Measurements from ENCODE around the gene WIPI1.
"Not testable (repeated sequence)": the region's sequence is repeated elsewhere in the genome, so short reads cannot be mapped to it uniquely, and the experiment has no call there.

WIPI1 gene

GRCh38 chr17:68413597-68414560 lies 43.4 kb downstream of the WIPI1 start:
- not testable (repeated sequence) for DNase-seq

- DNase-seq, result not testable (repeated sequence)
Measured at GRCh38 chr17:68407656-68408055, 49.6 kb downstream of the WIPI1 start.

GRCh38 chr17:68403837-68404236 lies 53.5 kb downstream of the WIPI1 start:
- not testable (repeated sequence) for DNase-seq

GRCh38 chr17:68403122-68403521 lies 54.2 kb downstream of the WIPI1 start:
- DNase-seq, result no peak

- DNase-seq, result no peak
Measured at GRCh38 chr17:68401288-68401687, 56.0 kb downstream of the WIPI1 start.

GRCh38 chr17:68400404-68400735 lies 56.9 kb downstream of the WIPI1 start:
- DNase-seq, result no peak

GRCh38 chr17:68399638-68400403 lies 57.5 kb downstream of the WIPI1 start:
- DNase-seq, result peak; percentile 43

- peak; percentile 77 for DNase-seq
Measured at GRCh38 chr17:68398691-68399637, 58.3 kb downstream of the WIPI1 start.

GRCh38 chr17:68397108-68397536 lies 60.2 kb downstream of the WIPI1 start:
- DNase-seq, result no peak

- DNase-seq, result no peak
Measured at GRCh38 chr17:68396226-68397107, 60.8 kb downstream of the WIPI1 start.

GRCh38 chr17:68394608-68395331 lies 62.5 kb downstream of the WIPI1 start:
- no peak for DNase-seq

GRCh38 chr17:68391561-68392268 lies 65.6 kb downstream of the WIPI1 start:
- DNase-seq, result no peak

GRCh38 chr17:68390888-68391545 lies 66.3 kb downstream of the WIPI1 start:
- no peak for DNase-seq

GRCh38 chr17:68389041-68389440 lies 68.3 kb downstream of the WIPI1 start:
- DNase-seq, result no peak

GRCh38 chr17:68387435-68388218 lies 69.7 kb downstream of the WIPI1 start:
- no peak for DNase-seq

- no peak for DNase-seq
Measured at GRCh38 chr17:68385490-68386215, 71.6 kb downstream of the WIPI1 start.

- no peak for DNase-seq
Measured at GRCh38 chr17:68384941-68385340, 72.4 kb downstream of the WIPI1 start.

GRCh38 chr17:68384471-68384870 lies 72.8 kb downstream of the WIPI1 start:
- no peak for DNase-seq
